ENCODE results near the gene TRUB2. TPM values are rescaled to one million over a fixed set of nuclear protein-coding genes. Genes with fewer than 3 reads are reported as not detected.

The TRUB2 gene
- total and polyA plus RNA-seq, 2 of the 8 experiments (the other 6 are each of a cell fraction or from before 2014, with no cell fraction given) = 20.7 to 37.8 TPM

DNA sequence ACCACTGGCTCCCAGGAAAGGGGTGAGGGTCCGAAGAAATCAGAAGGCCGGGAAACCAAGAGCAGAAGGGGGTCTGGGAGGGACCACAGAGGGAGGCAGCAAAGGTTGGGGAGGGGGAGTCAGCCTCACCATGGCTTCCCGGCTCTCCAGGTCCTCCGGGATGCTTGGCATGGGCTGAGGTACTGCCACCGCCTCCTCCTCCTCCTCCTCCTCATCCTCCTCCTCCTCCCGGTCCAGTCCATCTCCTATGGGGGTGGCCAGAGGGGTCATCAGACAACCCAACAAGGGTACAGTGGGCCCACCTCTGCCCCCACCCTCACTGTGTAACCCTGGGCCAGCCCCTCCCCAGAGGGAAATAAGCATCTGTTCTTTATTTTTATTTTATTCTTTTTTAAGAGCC, 63.9 kb downstream of the TRUB2 start:
- Histone ChIP-seq H2BK12ac (ENCODE audit: low read depth, low read length) (no peak overlapping the region), H3K4me1 (replicated peaks in 1 of 4; ENCODE audit: control insufficient read depth in 3 of 4, insufficient read depth in 4 of 4, low read length in 3 of 4) (peaks cover 0 to 3% (median 2%) of the 10 kb centered on the region in 4 experiments; a peak in 3 of 7 replicates), H2BK120ac (replicated peaks; ENCODE audit: low read depth, low read length) (no peak overlapping the region), H4K5ac (ENCODE audit: insufficient read length, low read depth, low read length) (no peak overlapping the region), H3K56ac (replicated peaks; ENCODE audit: insufficient read length, low read depth, low read length) (no peak overlapping the region), H2AK5ac (ENCODE audit: low read depth, low read length) (no peak overlapping the region), H4K8ac (ENCODE audit: extremely low read depth, insufficient read depth, low read length) (no peak overlapping the region), H3K27ac (ENCODE audit: low read depth, low read length) (no peak overlapping the region), H3K9me3 (ENCODE audit: insufficient read depth in 2 of 2, low read depth in 1 of 2, low read length in 1 of 2) (no peaks in the 10 kb centered on the region), H3K23me2 (ENCODE audit: low read depth, low read length) (no peaks in the 10 kb centered on the region), H3K9ac (replicated peaks in 1 of 4; ENCODE audit: extremely low read depth in 1 of 4, low read depth in 3 of 4, low read length in 3 of 4) (no peak overlapping the region), H4K20me1 (replicated peaks in 1 of 2; ENCODE audit: control insufficient read depth in 1 of 2, insufficient read depth in 2 of 2, low read length in 2 of 2) (peaks cover 8 to 14% of the 10 kb centered on the region in 2 experiments), H3K14ac (ENCODE audit: insufficient read length) (no peak overlapping the region), H2BK15ac (ENCODE audit: low read length) (no peak overlapping the region), H3K79me1 (ENCODE audit: low read depth, low read length) (no peaks in the 10 kb centered on the region), H2BK5ac (ENCODE audit: low read depth, low read length) (no peak overlapping the region), H2BK20ac (ENCODE audit: low read length) (no peak overlapping the region), H3K36me3 (ENCODE audit: control insufficient read depth in 2 of 4, insufficient read depth in 4 of 4, low read length in 3 of 4) (peaks cover 5 to 33% (median 20%) of the 10 kb centered on the region in 4 experiments; a peak in 6 of 8 replicates), H3K23ac (ENCODE audit: insufficient read length) (no peak overlapping the region), H3K79me2 (ENCODE audit: control insufficient read depth in 1 of 2, insufficient read depth in 2 of 2, low read length in 2 of 2) (no peaks in the 10 kb centered on the region), H3K4me2 (ENCODE audit: insufficient read depth in 1 of 2, low read depth in 2 of 2, low read length in 2 of 2) (no peak overlapping the region), H3K4ac (replicated peaks; ENCODE audit: insufficient read length, low read depth, low read length) (no peak overlapping the region), H4K91ac (replicated peaks; ENCODE audit: insufficient read length, low read length) (no peak overlapping the region), H3K18ac (ENCODE audit: extremely low read depth, low read length) (no peak overlapping the region), H2AFZ (ENCODE audit: low read length) (no peak overlapping the region), H3K27me3 (replicated peaks in 1 of 4; ENCODE audit: control insufficient read depth in 3 of 4, extremely low read depth in 1 of 4, insufficient read depth in 3 of 4, low read length in 3 of 4) (no peaks in the 10 kb centered on the region), H3K4me3 (ENCODE audit: extremely low read depth in 1 of 4, insufficient read depth in 2 of 4, low read depth in 3 of 4, low read length in 4 of 4) (no peak overlapping the region)
- no peak for FAIRE-seq
- 92% methylated on average over 2 of the region's 6 CpGs; no CpG with 5 or more reads in 1 of the 2 experiments for WGBS, 2 experiments (ENCODE audit: extremely low coverage in 1 of 2, insufficient coverage in 1 of 2, insufficient read length in 1 of 2, insufficient replicate concordance in 2 of 2, low coverage in 1 of 2, low lambda C conversion rate in 2 of 2, missing lambda C conversion rate in 1 of 2)
- ChIA-PET CTCF (ENCODE audit: partially characterized antibody) (interaction anchor here (0.7 to 7.9 kb wide), 7 partner anchors 9 to 101 kb away, joined by 3 to 58 read pairs (median 4); no protein-coding TSS in a partner anchor), POLR2A (ENCODE audit: partially characterized antibody) (interaction anchor here (1.1 to 2.8 kb wide), 4 partner anchors 8 to 83 kb away, joined by 3 to 7 read pairs (median 4); no protein-coding TSS in a partner anchor)
- DNase-seq (ENCODE audit: low read depth in 1 of 2, low spot score in 2 of 2) = no peak
- TF ChIP-seq SIN3A (conservative IDR thresholded peaks at IDR 0.05 in 1 of 2, IDR thresholded peaks at IDR 0.05 in 1 of 2; ENCODE audit: low read depth in 1 of 2, low read length in 2 of 2) (no peak), RBBP5 (IDR thresholded peaks at IDR 0.05; ENCODE audit: borderline replicate concordance, low read depth, low read length) (no peak), TEAD4 (IDR thresholded peaks at IDR 0.05; ENCODE audit: low read depth, low read length) (no peak), SP1 (IDR thresholded peaks at IDR 0.05; ENCODE audit: low read depth, low read length) (no peak), POU5F1 (IDR thresholded peaks at IDR 0.05; ENCODE audit: low read depth, low read length) (no peak), RFX5 (IDR thresholded peaks at IDR 0.05; ENCODE audit: borderline replicate concordance, low read depth, low read length) (no peak), HDAC2 (IDR thresholded peaks at IDR 0.05; ENCODE audit: borderline replicate concordance in 1 of 2, low read depth in 2 of 2, low read length in 2 of 2) (no peak), ASH2L (IDR thresholded peaks at IDR 0.05; ENCODE audit: low read length) (no peak), CTBP2 (IDR thresholded peaks at IDR 0.05; ENCODE audit: borderline replicate concordance, insufficient read depth, insufficient read length, low read length) (no peak), POLR2AphosphoS5 (IDR thresholded peaks at IDR 0.05; ENCODE audit: low read depth, low read length) (no peak), NANOG (IDR thresholded peaks at IDR 0.05; ENCODE audit: insufficient read depth, low read depth, low read length, poor library complexity, severe bottlenecking) (no peak)
